Activated naive CD8-positive, alpha-beta T cell treated with anti-CD3 and anti-CD28 coated beads, Interleukin-2, amount 10 ng/mL, durations not matched to agents 7 days and 5 days (primary cell): Measurements from ENCODE around the gene SAG. TPM values are rescaled to one million over a fixed set of nuclear protein-coding genes. Genes with fewer than 3 reads are reported as not detected.
A peak's percentile ranks its signal among the peaks of the same experiment; 100 is the strongest.
"Not testable (repeated sequence)": the region's sequence is repeated elsewhere in the genome, so short reads cannot be mapped to it uniquely, and the experiment has no call there.

Source experiments
- ATAC-seq: fragments of 150-1000 bp; cut with Tn5 transposase; one replicate; pipeline ENCODE4 v1.10.0; 2021; ENCODE audit warnings: low read depth, moderate library complexity
- POLR2A ChIA-PET: fragments of 350-600 bp; sonication (Branson Sonifier 250); formaldehyde crosslinking; loops from one replicate; lab custom pipeline; 2021; ENCODE audit warnings: antibody characterized with exemption; lab: Charles Lee
- DNase-seq: peaks from one replicate; pipeline ENCODE4 v3.0.0; 2021
- H3K27ac Mint-ChIP-seq: one replicate; pipeline ENCODE4 v1.8.0; 2022; ENCODE audit warnings: mild to moderate bottlenecking, mixed read lengths
- H3K27me3 Mint-ChIP-seq: one replicate; pipeline ENCODE4 v1.8.0; 2022; ENCODE audit warnings: mild to moderate bottlenecking, moderate library complexity, mixed read lengths
- H3K36me3 Mint-ChIP-seq: one replicate; pipeline ENCODE4 v1.8.0; 2021; ENCODE audit warnings: mild to moderate bottlenecking, mixed read lengths
- H3K4me1 Mint-ChIP-seq: one replicate; pipeline ENCODE4 v1.8.0; 2021; ENCODE audit warnings: mixed read lengths
- H3K4me3 Mint-ChIP-seq: one replicate; pipeline ENCODE4 v1.8.0; 2022; ENCODE audit warnings: mild to moderate bottlenecking, moderate library complexity, mixed read lengths
- H3K9me3 Mint-ChIP-seq: one replicate; pipeline ENCODE4 v1.8.0; 2021; ENCODE audit warnings: mixed read lengths
- total RNA-seq, 2 experiments: library from RNA; stranded (reverse); gene quantifications; one replicate each; pipeline ENCODE4 v1.2.3, GENCODE V29; 2021

The SAG gene
- total RNA-seq, 2 experiments from 2014 or later = 0.45 TPM; not detected in 1

GRCh38 chr2:233369462-233369861, 61.8 kb downstream of the SAG start:
- no peak for DNase-seq
- Mint-ChIP-seq H3K27ac (no peak overlapping the region), H3K27me3 (no peaks in the 10 kb centered on the region), H3K9me3 (no peaks in the 10 kb centered on the region), H3K4me3 (no peak overlapping the region), H3K36me3 (peaks cover 44% of the 10 kb centered on the region), H3K4me1 (peaks cover 24% of the 10 kb centered on the region)
- no peak for ATAC-seq
- POLR2A ChIA-PET = no interaction called here

GRCh38 chr2:233369897-233370685, 62.5 kb downstream of the SAG start:
- H3K4me3 Mint-ChIP-seq = no peak overlapping the region
- H3K9me3 Mint-ChIP-seq = no peaks in the 10 kb centered on the region
- H3K4me1 Mint-ChIP-seq = peaks cover 23% of the 10 kb centered on the region
- H3K36me3 Mint-ChIP-seq = peaks cover 39% of the 10 kb centered on the region
- H3K27me3 Mint-ChIP-seq = no peaks in the 10 kb centered on the region
- DNase-seq = no peak
- ATAC-seq = no peak
- no peak overlapping the region for H3K27ac Mint-ChIP-seq
- POLR2A ChIA-PET = interaction anchor here (0.7 to 1.1 kb wide), 2 partner anchors 20 to 352 kb away, joined by 3 to 4 read pairs; no protein-coding TSS in a partner anchor

- Mint-ChIP-seq H3K27ac (no peak overlapping the region), H3K36me3 (peaks cover 26% of the 10 kb centered on the region), H3K27me3 (no peaks in the 10 kb centered on the region), H3K4me1 (peaks cover 18% of the 10 kb centered on the region), H3K4me3 (no peak overlapping the region), H3K9me3 (no peaks in the 10 kb centered on the region)
- ATAC-seq (no peak), DNase-seq (no peak)
- POLR2A ChIA-PET = interaction anchor here (0.7 to 1.1 kb wide), 2 partner anchors 14 to 21 kb away, joined by 3 read pairs; no protein-coding TSS in a partner anchor
Observed at GRCh38 chr2:233371641-233372040, 64.0 kb downstream of the SAG start.

GRCh38 chr2:233372855-233373254, 65.2 kb downstream of the SAG start:
- no peak overlapping the region for H3K27ac Mint-ChIP-seq
- peaks cover 17% of the 10 kb centered on the region for H3K4me1 Mint-ChIP-seq
- no peaks in the 10 kb centered on the region for H3K27me3 Mint-ChIP-seq
- peaks cover 32% of the 10 kb centered on the region for H3K36me3 Mint-ChIP-seq
- ATAC-seq = no peak
- no peak overlapping the region for H3K4me3 Mint-ChIP-seq
- H3K9me3 Mint-ChIP-seq = no peaks in the 10 kb centered on the region
- no peak for DNase-seq
- POLR2A ChIA-PET = interaction anchor here (1.0 kb wide), 1 partner anchor 16 kb away, joined by 4 read pairs; no protein-coding TSS in a partner anchor

GRCh38 chr2:233373316-233373715, 65.7 kb downstream of the SAG start:
- H3K4me3 Mint-ChIP-seq = no peak overlapping the region
- H3K27ac Mint-ChIP-seq = no peak overlapping the region
- DNase-seq = no peak
- peaks cover 32% of the 10 kb centered on the region for H3K36me3 Mint-ChIP-seq
- POLR2A ChIA-PET = no interaction called here
- peaks cover 17% of the 10 kb centered on the region for H3K4me1 Mint-ChIP-seq
- no peak for ATAC-seq
- no peaks in the 10 kb centered on the region for H3K27me3 Mint-ChIP-seq
- no peaks in the 10 kb centered on the region for H3K9me3 Mint-ChIP-seq

GRCh38 chr2:233374776-233375175, 67.2 kb downstream of the SAG start:
- H3K9me3 Mint-ChIP-seq, ATAC-seq, DNase-seq, H3K4me3 Mint-ChIP-seq, H3K27me3 Mint-ChIP-seq, H3K27ac Mint-ChIP-seq: not testable (repeated sequence)
- H3K4me1 Mint-ChIP-seq = peaks cover 15% of the 10 kb centered on the region
- POLR2A ChIA-PET = interaction anchor here (1.4 kb wide), 1 partner anchor 10 kb away, joined by 3 read pairs; no protein-coding TSS in a partner anchor
- peaks cover 37% of the 10 kb centered on the region for H3K36me3 Mint-ChIP-seq

GRCh38 chr2:233375490-233376314, 68.1 kb downstream of the SAG start:
- Mint-ChIP-seq H3K36me3 (peaks cover 36% of the 10 kb centered on the region), H3K27ac (no peak overlapping the region), H3K4me3 (no peak overlapping the region), H3K27me3 (no peaks in the 10 kb centered on the region), H3K9me3 (no peaks in the 10 kb centered on the region), H3K4me1 (peaks cover 20% of the 10 kb centered on the region)
- POLR2A ChIA-PET = interaction anchor here (1.4 kb wide), 1 partner anchor 9 kb away, joined by 3 read pairs; no protein-coding TSS in a partner anchor
- ATAC-seq (no peak), DNase-seq (no peak)

GRCh38 chr2:233379034-233379433, 71.4 kb downstream of the SAG start:
- Mint-ChIP-seq H3K4me1 (peaks cover 34% of the 10 kb centered on the region), H3K27ac (peak overlapping the region; percentile 7), H3K36me3 (peaks cover 34% of the 10 kb centered on the region), H3K27me3 (no peaks in the 10 kb centered on the region), H3K9me3 (no peaks in the 10 kb centered on the region), H3K4me3 (no peak overlapping the region)
- POLR2A ChIA-PET = no interaction called here
- DNase-seq (no peak), ATAC-seq (no peak)

- no peak for ATAC-seq
- POLR2A ChIA-PET = interaction anchor here (0.7 kb wide), 1 partner anchor 77 kb away, joined by 3 read pairs; no protein-coding TSS in a partner anchor
- Mint-ChIP-seq H3K4me3 (no peak overlapping the region), H3K36me3 (peaks cover 38% of the 10 kb centered on the region), H3K27ac (no peak overlapping the region), H3K9me3 (no peaks in the 10 kb centered on the region), H3K27me3 (no peaks in the 10 kb centered on the region), H3K4me1 (peaks cover 38% of the 10 kb centered on the region)
- DNase-seq = no peak
Observed at GRCh38 chr2:233379441-233379840, 71.8 kb downstream of the SAG start.

GRCh38 chr2:233380132-233380895, 72.7 kb downstream of the SAG start:
- POLR2A ChIA-PET = interaction anchor here (0.7 kb wide), 1 partner anchor 78 kb away, joined by 3 read pairs; no protein-coding TSS in a partner anchor
- H3K4me3 Mint-ChIP-seq = no peak overlapping the region
- no peak for DNase-seq
- peaks cover 41% of the 10 kb centered on the region for H3K36me3 Mint-ChIP-seq
- no peaks in the 10 kb centered on the region for H3K27me3 Mint-ChIP-seq
- peaks cover 47% of the 10 kb centered on the region for H3K4me1 Mint-ChIP-seq
- no peaks in the 10 kb centered on the region for H3K9me3 Mint-ChIP-seq
- ATAC-seq = no peak
- H3K27ac Mint-ChIP-seq = peak overlapping the region; percentile 43

GRCh38 chr2:233380995-233381637, 73.5 kb downstream of the SAG start:
- POLR2A ChIA-PET = no interaction called here
- Mint-ChIP-seq H3K4me3 (peak overlapping the region; percentile 23), H3K27ac (peak overlapping the region; percentile 7), H3K27me3 (no peaks in the 10 kb centered on the region), H3K4me1 (peaks cover 52% of the 10 kb centered on the region), H3K9me3 (no peaks in the 10 kb centered on the region), H3K36me3 (peaks cover 43% of the 10 kb centered on the region)
- DNase-seq (no peak), ATAC-seq (no peak)

GRCh38 chr2:233381638-233381995, 74.0 kb downstream of the SAG start:
- H3K36me3 Mint-ChIP-seq = peaks cover 44% of the 10 kb centered on the region
- POLR2A ChIA-PET = no interaction called here

More at GRCh38 chr2:233381638-233381995, 74.0 kb downstream of the SAG start:
- DNase-seq = no peak
- ATAC-seq = no peak
- H3K27me3 Mint-ChIP-seq = no peaks in the 10 kb centered on the region
- peaks cover 57% of the 10 kb centered on the region for H3K4me1 Mint-ChIP-seq
- H3K4me3 Mint-ChIP-seq = no peak overlapping the region
- no peaks in the 10 kb centered on the region for H3K9me3 Mint-ChIP-seq
- H3K27ac Mint-ChIP-seq = no peak overlapping the region
